Astrocyte (in vitro differentiated cells and primary cell): Measurements from ENCODE around the gene KIF25. TPM values are rescaled to one million over a fixed set of nuclear protein-coding genes. Genes with fewer than 3 reads are reported as not detected.

ENCODE experiments used
- DNase-seq: peaks from one replicate; pipeline ENCODE4 v3.0.0-alpha.2; 2010; ENCODE audit warnings: low read depth
- FAIRE-seq: peaks from 2 replicates; lab custom pipeline; 2011; peaks lifted over from hg19 to GRCh38; lab: Jason Lieb, UNC
- H2AFZ ChIP-seq: 2 replicates; pipeline ENCODE4 v1.6.0; 2012; ENCODE audit warnings: low read depth, low read length, inconsistent platforms
- H3K27ac ChIP-seq: 2 replicates; pipeline ENCODE4 v1.5.1; 2011; ENCODE audit warnings: low read depth, low read length, inconsistent platforms
- H3K27me3 ChIP-seq: 2 replicates; pipeline ENCODE4 v1.6.0; 2011; ENCODE audit warnings: low read length, inconsistent platforms; ENCODE audit not compliant: insufficient read depth
- H3K36me3 ChIP-seq: 2 replicates; pipeline ENCODE4 v1.5.1; 2011; ENCODE audit warnings: low read length, inconsistent platforms; ENCODE audit not compliant: insufficient read depth
- H3K4me1 ChIP-seq: 2 replicates; pipeline ENCODE4 v1.5.1; 2011; ENCODE audit warnings: low read length, inconsistent platforms; ENCODE audit not compliant: insufficient read depth
- H3K4me2 ChIP-seq: 2 replicates; pipeline ENCODE4 v1.6.0; 2012; ENCODE audit warnings: low read length, inconsistent platforms
- H3K4me3 ChIP-seq: 2 replicates; pipeline ENCODE4 v1.5.1; 2011; ENCODE audit warnings: low read depth, mild to moderate bottlenecking, low read length, inconsistent platforms; ENCODE audit not compliant: insufficient read depth
- H3K79me2 ChIP-seq: 2 replicates; pipeline ENCODE4 v1.6.0; 2012; ENCODE audit warnings: mild to moderate bottlenecking, low read length, inconsistent platforms; ENCODE audit not compliant: insufficient read depth
- H3K9ac ChIP-seq: 2 replicates; pipeline ENCODE4 v1.6.0; 2012; ENCODE audit warnings: mild to moderate bottlenecking, low read length, inconsistent platforms
- H3K9me3 ChIP-seq: 2 replicates; pipeline ENCODE4 v1.5.1; 2012; ENCODE audit warnings: low read depth, mild to moderate bottlenecking, low read length, inconsistent platforms; ENCODE audit not compliant: insufficient read depth
- H4K20me1 ChIP-seq: 2 replicates; pipeline ENCODE4 v1.6.0; 2012; ENCODE audit warnings: low read length, inconsistent platforms; ENCODE audit not compliant: insufficient read depth
- H3K27ac Mint-ChIP-seq: one replicate; pipeline ENCODE4 v1.8.0; 2021; ENCODE audit warnings: mild to moderate bottlenecking, mixed read lengths; ENCODE audit not compliant: unreplicated experiment
- H3K27me3 Mint-ChIP-seq: one replicate; pipeline ENCODE4 v1.8.0; 2021; ENCODE audit warnings: low read depth, mixed read lengths; ENCODE audit not compliant: unreplicated experiment
- H3K36me3 Mint-ChIP-seq: one replicate; pipeline ENCODE4 v1.8.0; 2021; ENCODE audit warnings: low read depth, mixed read lengths; ENCODE audit not compliant: unreplicated experiment
- H3K4me1 Mint-ChIP-seq: one replicate; pipeline ENCODE4 v1.8.0; 2021; ENCODE audit warnings: low read depth, mixed read lengths; ENCODE audit not compliant: unreplicated experiment
- H3K4me3 Mint-ChIP-seq: one replicate; pipeline ENCODE4 v1.8.0; 2021; ENCODE audit warnings: mild to moderate bottlenecking, moderate library complexity, mixed read lengths; ENCODE audit not compliant: unreplicated experiment
- H3K9me3 Mint-ChIP-seq: one replicate; pipeline ENCODE4 v1.8.0; 2021; ENCODE audit warnings: mild to moderate bottlenecking, mixed read lengths; ENCODE audit not compliant: unreplicated experiment
- EZH2 ChIP-seq: IDR thresholded peaks from 2 replicates; pipeline ENCODE4 v1.6.1; 2012; ENCODE audit warnings: mild to moderate bottlenecking, low read length, inconsistent platforms; ENCODE audit not compliant: insufficient read depth
- total RNA-seq: library from RNA; stranded (reverse); gene quantifications from 2 replicates; pipeline ENCODE4 v1.2.1, GENCODE V29; 2021
- TF ChIP-seq, protein P1 (sequence below): IDR thresholded peaks from 2 replicates; pipeline ENCODE4 v1.5.1; 2011; ENCODE audit warnings: low read depth, mild to moderate bottlenecking, inconsistent platforms, low read length, moderate library complexity; ENCODE audit not compliant: insufficient read depth

Gene KIF25
- total RNA-seq, 1 donor from 2014 or later: not detected

DNA sequence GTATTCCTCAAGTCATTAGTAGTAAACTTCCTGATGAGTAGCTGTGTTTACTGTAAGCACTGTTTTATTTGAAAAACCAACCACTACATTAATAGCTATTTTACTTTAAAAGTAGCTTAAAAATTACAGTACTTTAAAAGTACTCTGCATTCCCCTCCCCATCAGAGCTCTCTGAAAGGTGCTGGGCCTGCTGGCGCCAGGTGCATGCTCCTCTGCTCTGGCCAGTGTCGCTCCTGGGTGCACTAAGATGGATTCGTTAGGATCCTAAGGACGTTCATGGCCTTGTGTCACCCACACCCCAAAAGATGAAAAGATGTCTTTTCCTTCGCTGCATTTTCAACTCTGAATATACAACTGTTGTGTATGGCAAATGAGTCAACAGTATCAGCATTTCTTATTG is 43.9 kb upstream of the KIF25 start:
- TF ChIP-seq EZH2: no peak
- TF ChIP-seq, protein P1, sequence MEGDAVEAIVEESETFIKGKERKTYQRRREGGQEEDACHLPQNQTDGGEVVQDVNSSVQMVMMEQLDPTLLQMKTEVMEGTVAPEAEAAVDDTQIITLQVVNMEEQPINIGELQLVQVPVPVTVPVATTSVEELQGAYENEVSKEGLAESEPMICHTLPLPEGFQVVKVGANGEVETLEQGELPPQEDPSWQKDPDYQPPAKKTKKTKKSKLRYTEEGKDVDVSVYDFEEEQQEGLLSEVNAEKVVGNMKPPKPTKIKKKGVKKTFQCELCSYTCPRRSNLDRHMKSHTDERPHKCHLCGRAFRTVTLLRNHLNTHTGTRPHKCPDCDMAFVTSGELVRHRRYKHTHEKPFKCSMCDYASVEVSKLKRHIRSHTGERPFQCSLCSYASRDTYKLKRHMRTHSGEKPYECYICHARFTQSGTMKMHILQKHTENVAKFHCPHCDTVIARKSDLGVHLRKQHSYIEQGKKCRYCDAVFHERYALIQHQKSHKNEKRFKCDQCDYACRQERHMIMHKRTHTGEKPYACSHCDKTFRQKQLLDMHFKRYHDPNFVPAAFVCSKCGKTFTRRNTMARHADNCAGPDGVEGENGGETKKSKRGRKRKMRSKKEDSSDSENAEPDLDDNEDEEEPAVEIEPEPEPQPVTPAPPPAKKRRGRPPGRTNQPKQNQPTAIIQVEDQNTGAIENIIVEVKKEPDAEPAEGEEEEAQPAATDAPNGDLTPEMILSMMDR: no peak
- Histone ChIP-seq H3K36me3 (peaks cover 9% of the 10 kb centered on the region), H3K4me2 (no peak overlapping the region), H3K4me3 (no peak overlapping the region), H3K27me3 (no peaks in the 10 kb centered on the region), H3K27ac (no peak overlapping the region), H4K20me1 (peaks cover 10% of the 10 kb centered on the region), H3K9me3 (no peaks in the 10 kb centered on the region), H3K4me1 (peaks cover 9% of the 10 kb centered on the region), H2AFZ (no peak overlapping the region), H3K9ac (no peak overlapping the region), H3K79me2 (no peaks in the 10 kb centered on the region)
- H3K4me1 Mint-ChIP-seq: peaks cover 38% of the 10 kb centered on the region
- DNase-seq (no peak), FAIRE-seq (no peak)
- H3K27ac Mint-ChIP-seq: no peak overlapping the region
- H3K36me3 Mint-ChIP-seq: peaks cover 23% of the 10 kb centered on the region
- no peaks in the 10 kb centered on the region for H3K27me3 Mint-ChIP-seq
- H3K4me3 Mint-ChIP-seq: no peak overlapping the region
- H3K9me3 Mint-ChIP-seq: no peaks in the 10 kb centered on the region

DNA sequence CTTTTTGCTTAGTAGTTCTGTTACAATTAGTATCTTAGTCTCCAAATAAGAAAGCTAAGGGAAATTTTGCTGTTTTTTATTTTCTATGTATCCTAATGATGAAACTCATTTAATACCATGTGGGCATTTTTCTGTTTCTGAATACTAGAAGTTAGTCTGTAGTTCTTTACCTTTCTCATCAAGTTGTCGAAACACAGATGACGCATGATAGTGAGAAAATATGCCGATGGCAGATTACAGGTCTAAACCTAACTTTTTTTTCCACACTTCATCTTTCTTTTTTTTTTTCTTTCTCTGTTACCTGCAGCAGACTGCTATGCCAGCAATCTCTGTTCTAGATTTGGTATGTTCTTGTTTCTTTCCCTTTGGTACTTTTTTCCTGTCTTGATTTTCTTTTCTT is 43.3 kb upstream of the KIF25 start:
- Histone ChIP-seq H3K27me3 (no peaks in the 10 kb centered on the region), H2AFZ (no peak overlapping the region), H3K9me3 (no peaks in the 10 kb centered on the region), H3K9ac (no peak overlapping the region), H3K27ac (no peak overlapping the region), H3K79me2 (no peaks in the 10 kb centered on the region), H3K4me1 (peaks cover 9% of the 10 kb centered on the region), H4K20me1 (peaks cover 10% of the 10 kb centered on the region), H3K36me3 (peaks cover 9% of the 10 kb centered on the region), H3K4me2 (no peak overlapping the region), H3K4me3 (no peak overlapping the region)
- Mint-ChIP-seq H3K4me1 (peaks cover 33% of the 10 kb centered on the region), H3K9me3 (no peaks in the 10 kb centered on the region), H3K36me3 (peaks cover 23% of the 10 kb centered on the region), H3K4me3 (no peak overlapping the region), H3K27ac (no peak overlapping the region), H3K27me3 (no peaks in the 10 kb centered on the region)
- no peak for FAIRE-seq
- no peak for DNase-seq
- TF ChIP-seq, protein P1: no peak
- no peak for TF ChIP-seq EZH2

DNA sequence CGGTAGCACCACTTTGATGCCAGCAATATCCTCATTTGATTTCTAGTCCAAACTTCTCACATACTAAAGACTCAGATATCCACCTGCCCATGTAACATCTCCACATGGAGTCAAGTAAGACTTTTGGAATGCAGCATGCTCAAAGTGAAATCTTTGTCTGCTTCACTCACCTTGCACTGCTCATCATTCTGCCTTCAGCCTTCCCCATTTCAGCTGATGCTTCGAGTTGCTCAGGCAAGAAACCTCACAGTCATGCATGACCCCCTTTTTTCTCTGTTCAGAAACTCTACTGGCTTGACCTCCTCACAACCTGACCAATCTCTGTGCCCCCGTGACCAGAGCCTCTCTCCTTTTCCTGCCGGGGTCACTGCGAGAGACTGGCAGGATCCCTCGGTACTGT is 41.0 kb upstream of the KIF25 start:
- peaks cover 3% of the 10 kb centered on the region for H3K36me3 ChIP-seq
- no peaks in the 10 kb centered on the region for H3K79me2 ChIP-seq

More for the DNA sequence above, 41.0 kb upstream of the KIF25 start:
- H3K36me3 Mint-ChIP-seq: peaks cover 15% of the 10 kb centered on the region
- H3K27me3 Mint-ChIP-seq: no peaks in the 10 kb centered on the region
- Histone ChIP-seq H3K4me3 (no peak overlapping the region), H3K4me2 (no peak overlapping the region), H3K9ac (no peak overlapping the region), H3K27me3 (no peaks in the 10 kb centered on the region), H3K4me1 (peaks cover 7% of the 10 kb centered on the region), H3K9me3 (no peaks in the 10 kb centered on the region), H2AFZ (no peak overlapping the region), H3K27ac (no peak overlapping the region), H4K20me1 (peaks cover 10% of the 10 kb centered on the region)
- H3K4me1 Mint-ChIP-seq: peaks cover 18% of the 10 kb centered on the region
- no peak for FAIRE-seq
- TF ChIP-seq, protein P1: no peak
- no peak for TF ChIP-seq EZH2
- DNase-seq: no peak
- H3K27ac Mint-ChIP-seq: peak overlapping the region; percentile 43
- no peak overlapping the region for H3K4me3 Mint-ChIP-seq
- no peaks in the 10 kb centered on the region for H3K9me3 Mint-ChIP-seq
